ENCODE data around the gene ST13. TPM values are rescaled to one million over a fixed set of nuclear protein-coding genes. Genes with fewer than 3 reads are reported as not detected.

Gene ST13
- total and polyA plus RNA-seq, 9 of the 15 experiments (the other 6 are each of a cell fraction or from before 2014, with no cell fraction given), result 53.6 to 311 (median 195) TPM

DNA sequence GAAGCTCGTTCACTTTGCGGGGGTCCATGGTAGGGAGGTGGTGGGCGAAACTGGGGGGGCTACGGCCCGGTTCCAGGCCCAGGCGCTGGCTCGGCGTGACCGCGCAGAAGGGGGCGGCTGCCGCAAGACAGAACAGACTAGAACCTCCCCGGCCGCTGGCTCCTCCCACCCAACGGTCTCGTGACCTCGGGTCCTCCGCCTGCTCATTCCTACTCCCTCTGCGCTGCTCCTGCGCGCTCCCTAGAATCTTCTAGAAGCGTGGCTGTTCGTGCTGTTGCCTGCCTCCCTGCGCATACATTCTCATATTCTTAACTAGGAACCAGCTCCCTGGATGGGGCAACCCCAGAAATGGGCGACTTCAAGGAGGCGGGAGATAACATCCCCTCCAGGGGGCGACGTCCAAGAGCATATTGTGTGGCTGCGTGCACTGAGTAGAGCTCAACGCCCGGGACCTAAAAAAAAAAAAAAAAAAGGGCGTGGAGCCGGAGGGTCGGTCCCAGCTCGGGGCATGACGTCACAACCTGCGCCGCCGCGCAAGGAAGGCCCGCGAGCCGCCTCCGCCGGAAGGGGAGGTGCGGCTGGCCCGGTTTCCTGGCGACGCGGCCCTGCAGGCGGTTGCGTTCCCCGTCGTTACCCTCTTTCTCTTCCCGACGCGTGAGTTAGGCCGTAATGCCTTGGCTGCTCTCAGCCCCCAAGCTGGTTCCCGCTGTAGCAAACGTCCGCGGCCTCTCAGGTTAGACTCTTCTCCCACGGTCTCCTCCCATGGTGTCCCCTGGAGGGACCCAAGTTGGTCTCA lies at the start of gene ST13, which contains the start of gene XPNPEP3 (continued):
- TF ChIP-seq, protein P1, sequence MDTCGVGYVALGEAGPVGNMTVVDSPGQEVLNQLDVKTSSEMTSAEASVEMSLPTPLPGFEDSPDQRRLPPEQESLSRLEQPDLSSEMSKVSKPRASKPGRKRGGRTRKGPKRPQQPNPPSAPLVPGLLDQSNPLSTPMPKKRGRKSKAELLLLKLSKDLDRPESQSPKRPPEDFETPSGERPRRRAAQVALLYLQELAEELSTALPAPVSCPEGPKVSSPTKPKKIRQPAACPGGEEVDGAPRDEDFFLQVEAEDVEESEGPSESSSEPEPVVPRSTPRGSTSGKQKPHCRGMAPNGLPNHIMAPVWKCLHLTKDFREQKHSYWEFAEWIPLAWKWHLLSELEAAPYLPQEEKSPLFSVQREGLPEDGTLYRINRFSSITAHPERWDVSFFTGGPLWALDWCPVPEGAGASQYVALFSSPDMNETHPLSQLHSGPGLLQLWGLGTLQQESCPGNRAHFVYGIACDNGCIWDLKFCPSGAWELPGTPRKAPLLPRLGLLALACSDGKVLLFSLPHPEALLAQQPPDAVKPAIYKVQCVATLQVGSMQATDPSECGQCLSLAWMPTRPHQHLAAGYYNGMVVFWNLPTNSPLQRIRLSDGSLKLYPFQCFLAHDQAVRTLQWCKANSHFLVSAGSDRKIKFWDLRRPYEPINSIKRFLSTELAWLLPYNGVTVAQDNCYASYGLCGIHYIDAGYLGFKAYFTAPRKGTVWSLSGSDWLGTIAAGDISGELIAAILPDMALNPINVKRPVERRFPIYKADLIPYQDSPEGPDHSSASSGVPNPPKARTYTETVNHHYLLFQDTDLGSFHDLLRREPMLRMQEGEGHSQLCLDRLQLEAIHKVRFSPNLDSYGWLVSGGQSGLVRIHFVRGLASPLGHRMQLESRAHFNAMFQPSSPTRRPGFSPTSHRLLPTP (IDR thresholded peaks at IDR 0.05; ENCODE audit: borderline replicate concordance, extremely low read depth, insufficient read length), result no peak
- TF ChIP-seq MTA3 (IDR thresholded peaks at IDR 0.05; ENCODE audit: borderline replicate concordance) (no peak), TEAD2 (tag; IDR thresholded peaks at IDR 0.05) (no peak), FOS (IDR thresholded peaks at IDR 0.05; ENCODE audit: extremely low read depth, insufficient read length) (no peak), SP1 (CRISPR knock-in tag; IDR thresholded peaks at IDR 0.05) (peak; percentile 48; the same call in 1 of the 2 replicates), E2F3 (CRISPR knock-in tag; IDR thresholded peaks at IDR 0.05) (no peak), TEAD1 (CRISPR knock-in tag; IDR thresholded peaks at IDR 0.05) (0 out of 4 replicates have a peak, but pooled peaks of 1 of the 2 experiments have one; percentile 46), CHD2 (IDR thresholded peaks at IDR 0.05; ENCODE audit: low read depth, low read length) (no peak), CBX5 (IDR thresholded peaks at IDR 0.05; ENCODE audit: borderline replicate concordance, low read depth) (no peak), ZKSCAN3 (CRISPR knock-in tag; IDR thresholded peaks at IDR 0.05) (no peak), FUS (optimal IDR thresholded peaks at IDR 0.05; ENCODE audit: low read depth, low read length) (no peak), XRCC3 (IDR thresholded peaks at IDR 0.05) (no peak), MTF1 (CRISPR knock-in tag; IDR thresholded peaks at IDR 0.05; ENCODE audit: borderline replicate concordance) (no peak), MED1 (CRISPR knock-in tag; IDR thresholded peaks at IDR 0.05; ENCODE audit: borderline replicate concordance) (no peak), SIN3A (IDR thresholded peaks at IDR 0.05; ENCODE audit: borderline replicate concordance in 2 of 2, control insufficient read depth in 1 of 2, low read depth in 2 of 2, low read length in 2 of 2) (peak in 1 of 2 experiments; percentile 92; a peak in 2 of 4 replicates), SRSF9 (IDR thresholded peaks at IDR 0.05; ENCODE audit: borderline replicate concordance, low read depth, low read length) (no peak)
- TF ChIP-seq, protein P2, sequence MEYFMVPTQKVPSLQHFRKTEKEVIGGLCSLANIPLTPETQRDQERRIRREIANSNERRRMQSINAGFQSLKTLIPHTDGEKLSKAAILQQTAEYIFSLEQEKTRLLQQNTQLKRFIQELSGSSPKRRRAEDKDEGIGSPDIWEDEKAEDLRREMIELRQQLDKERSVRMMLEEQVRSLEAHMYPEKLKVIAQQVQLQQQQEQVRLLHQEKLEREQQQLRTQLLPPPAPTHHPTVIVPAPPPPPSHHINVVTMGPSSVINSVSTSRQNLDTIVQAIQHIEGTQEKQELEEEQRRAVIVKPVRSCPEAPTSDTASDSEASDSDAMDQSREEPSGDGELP (CRISPR knock-in tag; IDR thresholded peaks at IDR 0.05; ENCODE audit: borderline replicate concordance), result peak; percentile 72; the same call in 1 of the 2 replicates
- TF ChIP-seq, protein P3, sequence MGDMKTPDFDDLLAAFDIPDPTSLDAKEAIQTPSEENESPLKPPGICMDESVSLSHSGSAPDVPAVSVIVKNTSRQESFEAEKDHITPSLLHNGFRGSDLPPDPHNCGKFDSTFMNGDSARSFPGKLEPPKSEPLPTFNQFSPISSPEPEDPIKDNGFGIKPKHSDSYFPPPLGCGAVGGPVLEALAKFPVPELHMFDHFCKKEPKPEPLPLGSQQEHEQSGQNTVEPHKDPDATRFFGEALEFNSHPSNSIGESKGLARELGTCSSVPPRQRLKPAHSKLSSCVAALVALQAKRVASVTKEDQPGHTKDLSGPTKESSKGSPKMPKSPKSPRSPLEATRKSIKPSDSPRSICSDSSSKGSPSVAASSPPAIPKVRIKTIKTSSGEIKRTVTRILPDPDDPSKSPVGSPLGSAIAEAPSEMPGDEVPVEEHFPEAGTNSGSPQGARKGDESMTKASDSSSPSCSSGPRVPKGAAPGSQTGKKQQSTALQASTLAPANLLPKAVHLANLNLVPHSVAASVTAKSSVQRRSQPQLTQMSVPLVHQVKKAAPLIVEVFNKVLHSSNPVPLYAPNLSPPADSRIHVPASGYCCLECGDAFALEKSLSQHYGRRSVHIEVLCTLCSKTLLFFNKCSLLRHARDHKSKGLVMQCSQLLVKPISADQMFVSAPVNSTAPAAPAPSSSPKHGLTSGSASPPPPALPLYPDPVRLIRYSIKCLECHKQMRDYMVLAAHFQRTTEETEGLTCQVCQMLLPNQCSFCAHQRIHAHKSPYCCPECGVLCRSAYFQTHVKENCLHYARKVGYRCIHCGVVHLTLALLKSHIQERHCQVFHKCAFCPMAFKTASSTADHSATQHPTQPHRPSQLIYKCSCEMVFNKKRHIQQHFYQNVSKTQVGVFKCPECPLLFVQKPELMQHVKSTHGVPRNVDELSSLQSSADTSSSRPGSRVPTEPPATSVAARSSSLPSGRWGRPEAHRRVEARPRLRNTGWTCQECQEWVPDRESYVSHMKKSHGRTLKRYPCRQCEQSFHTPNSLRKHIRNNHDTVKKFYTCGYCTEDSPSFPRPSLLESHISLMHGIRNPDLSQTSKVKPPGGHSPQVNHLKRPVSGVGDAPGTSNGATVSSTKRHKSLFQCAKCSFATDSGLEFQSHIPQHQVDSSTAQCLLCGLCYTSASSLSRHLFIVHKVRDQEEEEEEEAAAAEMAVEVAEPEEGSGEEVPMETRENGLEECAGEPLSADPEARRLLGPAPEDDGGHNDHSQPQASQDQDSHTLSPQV (IDR thresholded peaks at IDR 0.05), result no peak
- TF ChIP-seq, protein P4, sequence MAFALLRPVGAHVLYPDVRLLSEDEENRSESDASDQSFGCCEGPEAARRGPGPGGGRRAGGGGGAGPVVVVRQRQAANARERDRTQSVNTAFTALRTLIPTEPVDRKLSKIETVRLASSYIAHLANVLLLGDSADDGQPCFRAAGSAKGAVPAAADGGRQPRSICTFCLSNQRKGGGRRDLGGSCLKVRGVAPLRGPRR (CRISPR knock-in tag; IDR thresholded peaks at IDR 0.05), result no peak

All from K562 (cell line).